NB4 (cell line): ENCODE results near the gene ZNF512.

ENCODE experiments used
- DNase-seq: peaks from one replicate; pipeline ENCODE4 v3.0.0; 2010; ENCODE audit warnings: low read depth
- H3K4me3 ChIP-seq: one replicate; pipeline ENCODE4 v1.5.1; 2011; ENCODE audit warnings: mild to moderate bottlenecking, low read depth, low read length, moderate library complexity
- CTCF ChIP-seq: IDR thresholded peaks from one replicate; pipeline ENCODE4 v1.5.1; 2012; ENCODE audit warnings: low read depth, low read length
- MAX ChIP-seq: IDR thresholded peaks from 2 replicates; pipeline ENCODE4 v1.6.1; 2011; ENCODE audit warnings: low read depth, low read length
- MYC ChIP-seq: IDR thresholded peaks from 2 replicates; pipeline ENCODE4 v1.6.1; 2011; ENCODE audit warnings: low read depth, low read length
- POLR2A ChIP-seq: IDR thresholded peaks from 2 replicates; pipeline ENCODE4 v1.6.1; 2011; ENCODE audit warnings: mild to moderate bottlenecking; ENCODE audit not compliant: insufficient read length; ENCODE audit errors: extremely low read depth

ZNF512 gene

GRCh38 chr2:27638709-27639108 lies 55.9 kb downstream of the ZNF512 start:
- DNase-seq = no peak
- H3K4me3 ChIP-seq = no peak overlapping the region
- no peak for TF ChIP-seq CTCF

GRCh38 chr2:27640722-27641245 lies 57.9 kb downstream of the ZNF512 start:
- TF ChIP-seq POLR2A (no peak), CTCF (no peak), MYC (no peak), MAX (no peak)
- DNase-seq = no peak
- H3K4me3 ChIP-seq = no peak overlapping the region

- TF ChIP-seq CTCF = no peak
- no peak for TF ChIP-seq MAX
- TF ChIP-seq MYC = no peak
- no peak for TF ChIP-seq POLR2A
- H3K4me3 ChIP-seq = no peak overlapping the region
- no peak for DNase-seq
Measured at GRCh38 chr2:27645197-27645596, 62.4 kb downstream of the ZNF512 start.

GRCh38 chr2:27647289-27647688 lies 64.4 kb downstream of the ZNF512 start:
- DNase-seq = no peak
- no peak for TF ChIP-seq MYC
- TF ChIP-seq POLR2A = no peak
- no peak for TF ChIP-seq MAX
- TF ChIP-seq CTCF = no peak

GRCh38 chr2:27647737-27648136 lies 64.9 kb downstream of the ZNF512 start:
- TF ChIP-seq CTCF (no peak), POLR2A (no peak), MAX (no peak)
- DNase-seq = no peak
- H3K4me3 ChIP-seq = no peak overlapping the region

More at GRCh38 chr2:27647289-27647688, 64.4 kb downstream of the ZNF512 start:
- no peak overlapping the region for H3K4me3 ChIP-seq

GRCh38 chr2:27651056-27651455 lies 68.2 kb downstream of the ZNF512 start:
- no peak for TF ChIP-seq POLR2A
- no peak for TF ChIP-seq CTCF
- no peak for TF ChIP-seq MAX
- TF ChIP-seq MYC = no peak
- no peak for DNase-seq
- no peak overlapping the region for H3K4me3 ChIP-seq
